Uterus (tissue), 4 donors: ENCODE data around the gene ATP4B. TPM values are rescaled to one million over a fixed set of nuclear protein-coding genes. Genes with fewer than 3 reads are reported as not detected.

ENCODE experiments used
- DNase-seq, 2 donors: peaks; one replicate each; pipeline ENCODE4 v3.0.0-alpha.2; 2019 to 2020
- H3K27ac ChIP-seq, 2 donors: fragments of 200-600 bp; sonication (generic); 1 replicate in 1 of 2; 2 replicates in 1 of 2; pipeline ENCODE4 v1.5.1; 2016 to 2018
- H3K27me3 ChIP-seq, 2 donors: fragments of 200-600 bp; sonication (generic); one replicate each; pipeline ENCODE4 v1.5.1; 2018 to 2019; ENCODE audit warnings: control low read depth in 1 of 2
- H3K36me3 ChIP-seq, 2 donors: fragments of 200-600 bp; sonication (generic); one replicate each; pipeline ENCODE4 v1.5.1; 2019; ENCODE audit warnings: control low read depth in 1 of 2
- H3K4me1 ChIP-seq, 2 donors: fragments of 200-600 bp; sonication (generic); one replicate each; pipeline ENCODE4 v1.5.1; 2018 to 2019; ENCODE audit warnings: control low read depth in 1 of 2
- H3K4me3 ChIP-seq, 2 donors: fragments of 200-600 bp; sonication (generic); 1 replicate in 1 of 2; 2 replicates in 1 of 2; pipeline ENCODE4 v1.5.1; 2018 to 2019; ENCODE audit warnings: mild to moderate bottlenecking in 1 of 2
- H3K9me3 ChIP-seq, 2 donors: fragments of 200-600 bp; sonication (generic); one replicate each; pipeline ENCODE4 v1.5.1; 2019; ENCODE audit warnings: control low read depth in 1 of 2
- CTCF ChIP-seq, 4 experiments: fragments of 200-600 bp in 2 of 4; fragments of 450-650 bp in 2 of 4; sonication (generic) in 2 of 4; IDR thresholded peaks; one replicate each; pipeline ENCODE4 v1.5.1; 2016 to 2019; ENCODE audit warnings: antibody characterized with exemption in 4 of 4, mild to moderate bottlenecking in 2 of 4, moderate library complexity in 1 of 4
- POLR2A ChIP-seq, 2 donors: fragments of 450-650 bp; IDR thresholded peaks; one replicate each; pipeline ENCODE4 v1.6.1; 2016; ENCODE audit warnings: antibody characterized with exemption in 2 of 2, mild to moderate bottlenecking in 1 of 2, moderate library complexity in 1 of 2
- intact Hi-C: fragments of 100-400 bp; cut with DNase I; formaldehyde crosslinking; loops from one replicate; pipeline ENCODE4 v1.15.1; 2023; ENCODE audit warnings: low total_unique reads
- total RNA-seq, 4 donors: library from RNA; depleted of rRNA in 3 of 4; stranded (reverse); fragments of >200 nt in 3 of 4; gene quantifications; one replicate each; pipeline versions ENCODE4 v1.1.0 to v1.2.4, GENCODE V29; 2014 to 2023
- donor health status: DM: yes; HTN: yes; CAD: no.

ATP4B gene
- under 1 TPM in 1 of 4 donors, not detected in 3; 0.28 TPM for total RNA-seq

GRCh38 chr13:113657851-113658741, at the start of gene ATP4B:
Gene ATP4B (minus strand): TSS chr13:113658198. CDS start chr13:113658144, 54 bp downstream.
- Histone ChIP-seq H3K4me1 (no peaks in the 10 kb centered on the region), H3K27me3 (no peaks in the 10 kb centered on the region), H3K4me3 (no peak within 1 kb of the TSS), H3K9me3 (no peaks in the 10 kb centered on the region), H3K36me3 (no peaks in the 10 kb centered on the region), H3K27ac (no peak within 1 kb of the TSS)
- TF ChIP-seq CTCF (IDR thresholded peaks at IDR 0.05) (no peak), POLR2A (IDR thresholded peaks at IDR 0.05) (no peak)
- peak; percentile 6 to 9 for DNase-seq
- intact Hi-C loops: no loop called here

- Histone ChIP-seq H3K27ac (no peak overlapping the region), H3K4me1 (no peaks in the 10 kb centered on the region), H3K36me3 (no peaks in the 10 kb centered on the region), H3K27me3 (no peaks in the 10 kb centered on the region), H3K9me3 (no peaks in the 10 kb centered on the region), H3K4me3 (no peak overlapping the region)
- TF ChIP-seq CTCF (IDR thresholded peaks at IDR 0.05) (no peak), POLR2A (IDR thresholded peaks at IDR 0.05) (no peak)
- no peak for DNase-seq
- intact Hi-C loops: no loop called here
Measured at GRCh38 chr13:113672002-113672651, 14.1 kb upstream of the ATP4B start.

- peak; percentile 11 for DNase-seq
- Histone ChIP-seq H3K4me1 (no peaks in the 10 kb centered on the region), H3K27ac (no peak overlapping the region), H3K27me3 (no peaks in the 10 kb centered on the region), H3K4me3 (no peak overlapping the region), H3K36me3 (no peaks in the 10 kb centered on the region), H3K9me3 (no peaks in the 10 kb centered on the region)
- TF ChIP-seq CTCF (IDR thresholded peaks at IDR 0.05) (no peak), POLR2A (IDR thresholded peaks at IDR 0.05) (no peak)
- intact Hi-C loops: no loop called here
Measured at GRCh38 chr13:113671066-113672001, 13.3 kb upstream of the ATP4B start.

DNA sequence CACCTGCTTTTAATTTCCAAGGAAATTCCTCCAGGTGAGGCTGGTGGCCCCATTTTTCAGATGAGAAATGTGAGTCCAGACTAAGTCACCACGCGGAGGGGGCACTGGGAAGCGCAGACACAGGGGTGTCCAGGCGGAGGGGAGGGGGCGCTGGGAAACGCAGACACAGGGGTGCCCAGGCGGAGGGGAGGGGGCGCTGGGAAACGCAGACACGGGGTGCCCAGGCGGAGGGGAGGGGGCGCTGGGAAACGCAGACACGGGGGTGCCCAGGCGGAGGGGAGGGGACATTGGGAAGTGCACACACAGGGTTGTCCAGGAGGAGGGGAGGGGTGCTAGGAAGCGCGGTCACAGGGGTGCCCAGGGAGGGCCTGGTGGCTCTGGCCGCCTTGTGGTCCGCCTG, 12.5 kb upstream of the ATP4B start:
- Histone ChIP-seq H3K36me3 (no peaks in the 10 kb centered on the region), H3K4me3 (no peak overlapping the region), H3K9me3 (no peaks in the 10 kb centered on the region), H3K27ac (no peak overlapping the region), H3K27me3 (no peaks in the 10 kb centered on the region), H3K4me1 (no peaks in the 10 kb centered on the region)
- TF ChIP-seq POLR2A (IDR thresholded peaks at IDR 0.05) (no peak), CTCF (IDR thresholded peaks at IDR 0.05) (no peak)
- intact Hi-C loops: no loop called here
- DNase-seq: peak; percentile 4 to 6
